Esophagus muscularis mucosa (tissue), 4 donors: Measurements from ENCODE around the gene PEPD.

Experiments used
- EP300 ChIP-seq: sonication (generic); formaldehyde crosslinking; IDR thresholded peaks from one replicate; pipeline ENCODE4 v1.6.1; 2017; ENCODE audit warnings: antibody characterized with exemption
- POLR2A ChIP-seq: fragments of 450-650 bp; IDR thresholded peaks from one replicate; pipeline ENCODE4 v1.6.1; 2017; ENCODE audit warnings: antibody characterized with exemption, moderate library complexity, mild to moderate bottlenecking, low read depth
- POLR2AphosphoS5 ChIP-seq, 2 donors: sonication (generic); formaldehyde crosslinking; IDR thresholded peaks; one replicate each; pipeline ENCODE4 v1.6.1; 2017; ENCODE audit warnings: antibody characterized with exemption in 2 of 2
- TF ChIP-seq, protein P1 (sequence below), 3 experiments: fragments of 200-600 bp in 2 of 3; fragments of 450-650 bp in 1 of 3; sonication (generic) in 2 of 3; IDR thresholded peaks; one replicate each; pipeline ENCODE4 v1.5.1; 2017 to 2019; ENCODE audit warnings: antibody characterized with exemption in 3 of 3, mild to moderate bottlenecking in 2 of 3, moderate library complexity in 1 of 3

DNA sequence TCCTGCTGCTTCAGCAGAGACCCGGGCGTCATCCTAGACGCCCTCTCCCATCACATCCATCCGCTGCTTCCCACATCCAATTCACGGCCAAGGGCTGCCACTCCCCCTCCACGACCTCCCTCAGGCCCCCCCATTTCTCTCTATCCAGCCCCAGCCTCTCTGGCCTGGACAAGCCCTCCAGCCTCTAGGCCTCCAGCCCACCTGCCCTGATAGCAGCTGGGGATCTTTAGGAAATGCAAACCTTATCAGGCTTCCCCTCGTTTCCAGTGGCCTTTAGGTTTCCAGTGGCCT, 51.6 kb downstream of the PEPD start:
- TF ChIP-seq, protein P1, sequence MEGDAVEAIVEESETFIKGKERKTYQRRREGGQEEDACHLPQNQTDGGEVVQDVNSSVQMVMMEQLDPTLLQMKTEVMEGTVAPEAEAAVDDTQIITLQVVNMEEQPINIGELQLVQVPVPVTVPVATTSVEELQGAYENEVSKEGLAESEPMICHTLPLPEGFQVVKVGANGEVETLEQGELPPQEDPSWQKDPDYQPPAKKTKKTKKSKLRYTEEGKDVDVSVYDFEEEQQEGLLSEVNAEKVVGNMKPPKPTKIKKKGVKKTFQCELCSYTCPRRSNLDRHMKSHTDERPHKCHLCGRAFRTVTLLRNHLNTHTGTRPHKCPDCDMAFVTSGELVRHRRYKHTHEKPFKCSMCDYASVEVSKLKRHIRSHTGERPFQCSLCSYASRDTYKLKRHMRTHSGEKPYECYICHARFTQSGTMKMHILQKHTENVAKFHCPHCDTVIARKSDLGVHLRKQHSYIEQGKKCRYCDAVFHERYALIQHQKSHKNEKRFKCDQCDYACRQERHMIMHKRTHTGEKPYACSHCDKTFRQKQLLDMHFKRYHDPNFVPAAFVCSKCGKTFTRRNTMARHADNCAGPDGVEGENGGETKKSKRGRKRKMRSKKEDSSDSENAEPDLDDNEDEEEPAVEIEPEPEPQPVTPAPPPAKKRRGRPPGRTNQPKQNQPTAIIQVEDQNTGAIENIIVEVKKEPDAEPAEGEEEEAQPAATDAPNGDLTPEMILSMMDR (IDR thresholded peaks at IDR 0.05) = no peak
- no peak for TF ChIP-seq POLR2AphosphoS5 (IDR thresholded peaks at IDR 0.05)
- TF ChIP-seq POLR2A = no peak
- TF ChIP-seq EP300 = no peak
